Measurements from ENCODE around the gene SDC1.
A peak's percentile ranks its signal among the peaks of the same experiment; 100 is the strongest.

GRCh38 chr2:20241973-20242726 lies 17.2 kb upstream of the SDC1 start:
- TF ChIP-seq POLR2A (IDR thresholded peaks at IDR 0.05; ENCODE audit: extremely low read depth, insufficient read length) (no peak), CTCF (IDR thresholded peaks at IDR 0.05; ENCODE audit: low read depth, low read length) (peak; percentile 42)

Data from NB4 (cell line).